CD4-positive, alpha-beta memory T cell (primary cell): Measurements from ENCODE around the gene FAM156B. TPM values are rescaled to one million over a fixed set of nuclear protein-coding genes. Genes with fewer than 3 reads are reported as not detected.
"Not testable (repeated sequence)": the region's sequence is repeated elsewhere in the genome, so short reads cannot be mapped to it uniquely, and the experiment has no call there.

Experiments used
- CTCF ChIA-PET: fragments of 350-600 bp; sonication (Branson Sonifier 250); formaldehyde crosslinking; loops from one replicate; lab custom pipeline; 2021; ENCODE audit warnings: inconsistent platforms; ENCODE audit not compliant: partially characterized antibody; lab: Charles Lee
- POLR2A ChIA-PET: fragments of 350-600 bp; sonication (Branson Sonifier 250); formaldehyde crosslinking; loops from one replicate; lab custom pipeline; 2021; ENCODE audit not compliant: partially characterized antibody; lab: Charles Lee
- DNase-seq, 5 donors: peaks; one replicate each; pipeline versions ENCODE4 v3.0.0 to v3.0.0-alpha.2; 2020 to 2022; ENCODE audit warnings: mixed read lengths in 1 of 5
- H3K27ac ChIP-seq: one replicate; pipeline ENCODE4 v1.7.0; 2013; ENCODE audit warnings: low read depth, low read length
- H3K27me3 ChIP-seq: 2 replicates; pipeline ENCODE4 v1.7.0; 2013; ENCODE audit warnings: mild to moderate bottlenecking, low read length, moderate library complexity; ENCODE audit not compliant: insufficient read depth
- H3K36me3 ChIP-seq: 2 replicates; pipeline ENCODE4 v1.7.0; 2013; ENCODE audit warnings: mild to moderate bottlenecking, low read length, moderate library complexity; ENCODE audit not compliant: insufficient read depth
- H3K4me1 ChIP-seq: 2 replicates; pipeline ENCODE4 v1.7.0; 2013; ENCODE audit warnings: mild to moderate bottlenecking, low read length, moderate library complexity; ENCODE audit not compliant: insufficient read depth
- H3K4me3 ChIP-seq, 2 donors: one replicate each; pipeline ENCODE4 v1.7.0; 2013; ENCODE audit warnings: low read length in 2 of 2, mild to moderate bottlenecking in 1 of 2
- H3K9me3 ChIP-seq, 2 donors: one replicate each; pipeline ENCODE4 v1.7.0; 2013; ENCODE audit warnings: low read length in 2 of 2, control low read depth in 1 of 2; ENCODE audit not compliant: control insufficient read depth in 1 of 2
- H3K27ac Mint-ChIP-seq, 7 donors: one replicate each; pipeline ENCODE4 v1.8.0; 2020 to 2021; ENCODE audit warnings: mixed read lengths in 7 of 7, mild to moderate bottlenecking in 6 of 7, inconsistent platforms in 3 of 7, moderate library complexity in 3 of 7
- H3K27me3 Mint-ChIP-seq, 2 donors: one replicate each; pipeline ENCODE4 v1.8.0; 2020 to 2021; ENCODE audit warnings: mixed read lengths in 2 of 2
- H3K36me3 Mint-ChIP-seq, 2 donors: one replicate each; pipeline ENCODE4 v1.8.0; 2020 to 2021; ENCODE audit warnings: mixed read lengths in 2 of 2, inconsistent platforms in 1 of 2, mild to moderate bottlenecking in 1 of 2
- H3K4me1 Mint-ChIP-seq, 4 donors: one replicate each; pipeline ENCODE4 v1.8.0; 2020 to 2021; ENCODE audit warnings: mixed read lengths in 4 of 4, mild to moderate bottlenecking in 1 of 4
- H3K4me3 Mint-ChIP-seq, 8 donors: one replicate each; pipeline ENCODE4 v1.8.0; 2020 to 2021; ENCODE audit warnings: mixed read lengths in 8 of 8, mild to moderate bottlenecking in 7 of 8, moderate library complexity in 6 of 8, inconsistent platforms in 3 of 8
- H3K9me3 Mint-ChIP-seq, 8 donors: one replicate each; pipeline ENCODE4 v1.8.0; 2020 to 2021; ENCODE audit warnings: mixed read lengths in 8 of 8, mild to moderate bottlenecking in 5 of 8, inconsistent platforms in 3 of 8, moderate library complexity in 1 of 8
- intact Hi-C: fragments of 100-400 bp; cut with micrococcal nuclease; formaldehyde crosslinking; loops from one replicate; pipeline ENCODE4 v1.15.1; 2023
- polyA plus RNA-seq, 2 donors: library from polyadenylated mRNA; unstranded; fragments of 300-500 nt; fragmentation: Illumina TruSeq; gene quantifications; one replicate each; pipeline ENCODE4 v1.2.3, GENCODE V29; 2021
- total RNA-seq, 2 experiments: library from RNA; stranded (reverse); gene quantifications; one replicate each; pipeline ENCODE4 v1.2.3, GENCODE V29; 2021

The FAM156B gene, protein sequence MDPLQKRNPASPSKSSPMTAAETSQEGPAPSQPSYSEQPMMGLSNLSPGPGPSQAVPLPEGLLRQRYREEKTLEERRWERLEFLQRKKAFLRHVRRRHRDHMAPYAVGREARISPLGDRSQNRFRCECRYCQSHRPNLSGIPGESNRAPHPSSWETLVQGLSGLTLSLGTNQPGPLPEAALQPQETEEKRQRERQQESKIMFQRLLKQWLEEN
- 1 to 10 TPM; 4.9 to 6.9 TPM for total RNA-seq
- 10 to 100 TPM in 1 of 2 donors, 1 to 10 TPM in 1; 2.8 to 11.2 TPM for polyA plus RNA-seq

DNA sequence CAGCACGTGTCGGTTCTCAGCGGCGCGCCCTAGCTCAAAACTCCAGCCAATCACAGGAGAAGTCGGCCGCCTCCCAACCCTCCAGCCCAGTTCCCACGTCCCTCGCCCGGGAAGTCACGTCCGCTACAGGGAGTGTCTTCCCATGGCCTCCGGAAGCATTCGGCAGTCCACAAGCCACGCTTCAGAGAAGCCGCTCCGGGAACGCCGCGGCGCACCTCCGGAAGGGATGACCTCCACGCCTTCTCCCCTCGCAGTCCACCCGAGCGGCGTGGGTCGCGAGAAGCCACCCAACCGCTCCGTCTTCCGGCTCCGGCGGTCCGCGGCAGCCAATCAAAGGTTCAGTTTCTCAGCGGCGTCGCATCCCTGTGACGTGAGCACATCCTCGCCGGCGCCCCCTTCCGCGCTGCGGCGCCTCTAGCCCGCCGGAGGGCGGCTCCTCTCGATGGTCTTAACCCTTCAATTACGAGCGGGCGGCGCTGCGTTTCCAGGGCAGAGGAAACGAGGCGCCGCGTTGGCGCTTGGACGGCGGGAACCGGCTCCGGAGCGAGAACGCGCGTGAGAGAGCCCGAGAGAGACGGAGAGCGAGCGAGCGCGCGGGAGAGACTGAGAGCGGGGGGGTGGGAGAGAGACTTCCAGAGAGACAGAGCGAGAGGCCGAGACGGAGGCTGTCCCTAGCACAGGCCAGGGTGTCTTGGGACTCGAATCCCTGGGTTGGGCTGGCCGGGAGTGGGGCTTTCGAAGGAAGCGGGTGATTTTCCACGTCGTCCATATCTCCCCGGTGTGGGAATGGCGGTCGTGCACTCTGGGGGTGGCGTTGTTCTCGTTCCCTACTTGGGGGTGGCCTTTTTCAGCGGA is at the start of gene FAM156B:
Gene FAM156B (plus strand): TSS at position 476 of the 855 bp plus-strand sequence. CDS start 9,896 bp downstream, outside the sequence.
- H3K36me3 Mint-ChIP-seq, H3K4me1 ChIP-seq, H3K9me3 ChIP-seq, H3K27ac Mint-ChIP-seq, DNase-seq, H3K9me3 Mint-ChIP-seq, H3K4me3 Mint-ChIP-seq, H3K27me3 ChIP-seq, H3K4me1 Mint-ChIP-seq, H3K27me3 Mint-ChIP-seq, H3K36me3 ChIP-seq, H3K4me3 ChIP-seq, POLR2A ChIA-PET, H3K27ac ChIP-seq, CTCF ChIA-PET, intact Hi-C loops: not testable (repeated sequence)

DNA sequence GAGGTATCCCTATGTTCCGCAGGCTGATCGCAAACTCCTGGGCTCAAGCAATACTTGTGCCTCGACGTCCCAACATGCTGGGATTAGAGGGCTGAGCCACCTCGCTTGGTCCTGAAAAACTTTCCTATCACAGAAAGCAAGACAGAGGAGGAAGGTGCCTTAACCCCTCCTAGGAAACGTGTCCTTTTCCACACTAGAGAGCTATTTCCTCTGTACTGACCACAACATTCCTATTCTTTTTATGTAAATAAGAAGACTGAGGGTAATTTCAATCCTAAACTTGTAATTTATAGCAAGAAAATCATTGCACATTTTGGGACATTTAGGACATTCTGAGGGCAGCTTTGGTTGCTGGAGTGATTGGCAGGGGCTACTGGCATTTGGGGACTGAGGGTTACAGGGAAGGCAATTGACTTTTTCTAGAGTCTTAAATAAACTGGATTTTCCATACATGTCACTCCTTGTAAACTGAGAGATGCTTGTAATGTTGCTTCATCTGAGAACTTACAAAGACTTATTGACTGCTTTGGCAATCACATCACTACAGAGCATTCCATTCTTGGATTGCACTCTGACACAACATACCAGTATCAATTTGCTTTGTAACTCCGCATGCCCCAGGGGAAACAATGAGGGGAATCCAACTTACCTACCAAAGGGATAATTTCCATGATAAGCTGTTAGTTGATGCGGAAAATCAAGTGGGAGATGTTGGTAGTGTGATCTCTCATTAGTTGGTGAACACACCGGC is 44.8 kb upstream of the FAM156B start:
- H3K27me3 Mint-ChIP-seq = peaks cover 6 to 7% of the 10 kb centered on the region in 2 donors
- POLR2A ChIA-PET = no interaction called here
- H3K9me3 Mint-ChIP-seq = no peaks in the 10 kb centered on the region

DNA sequence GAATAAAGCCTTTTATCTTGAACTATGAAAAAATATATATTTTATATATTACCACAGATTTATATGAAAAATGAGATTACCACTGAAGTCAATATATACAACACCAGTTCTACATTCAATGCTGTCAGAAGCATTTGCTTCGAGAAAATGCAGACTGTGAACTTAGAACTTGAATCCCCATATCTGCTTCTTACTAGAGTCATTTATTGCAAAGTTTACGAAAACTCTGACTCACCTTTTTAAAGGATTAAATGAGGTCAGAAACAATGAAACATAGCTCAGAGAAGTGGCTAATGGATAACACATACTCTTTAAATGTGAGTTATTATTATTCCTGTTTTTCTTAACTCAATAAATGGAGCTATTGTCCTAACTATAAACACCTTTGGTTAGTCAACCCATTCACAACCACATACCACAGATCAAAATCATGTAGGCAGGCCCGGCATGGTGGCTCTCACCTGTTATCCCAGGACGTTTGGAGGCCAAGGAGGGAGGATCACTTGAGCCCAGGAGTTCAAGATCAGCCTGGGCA is 40.1 kb upstream of the FAM156B start:
- H3K27me3 Mint-ChIP-seq, POLR2A ChIA-PET, H3K9me3 ChIP-seq, H3K36me3 Mint-ChIP-seq, intact Hi-C loops, H3K9me3 Mint-ChIP-seq, H3K4me3 Mint-ChIP-seq, DNase-seq, H3K27ac Mint-ChIP-seq, H3K27me3 ChIP-seq, H3K4me1 Mint-ChIP-seq, H3K4me1 ChIP-seq, H3K4me3 ChIP-seq, H3K27ac ChIP-seq, H3K36me3 ChIP-seq: not testable (repeated sequence)
- CTCF ChIA-PET = interaction anchor here (1.1 kb wide), 1 partner anchor 10 kb away, joined by 3 read pairs; no protein-coding TSS in a partner anchor

More for the DNA sequence above, 44.8 kb upstream of the FAM156B start:
- DNase-seq = no peak
- CTCF ChIA-PET = no interaction called here
- Histone ChIP-seq H3K27ac (no peak overlapping the region), H3K27me3 (no peaks in the 10 kb centered on the region), H3K4me3 (no peak overlapping the region), H3K9me3 (no peaks in the 10 kb centered on the region), H3K4me1 (no peaks in the 10 kb centered on the region), H3K36me3 (no peaks in the 10 kb centered on the region)
- intact Hi-C loops = no loop called here
- no peak overlapping the region for H3K4me3 Mint-ChIP-seq
- H3K27ac Mint-ChIP-seq = no peak overlapping the region
- no peaks in the 10 kb centered on the region for H3K36me3 Mint-ChIP-seq
- no peaks in the 10 kb centered on the region for H3K4me1 Mint-ChIP-seq

GRCh38 chrX:52865343-52865998 is 31.7 kb upstream of the FAM156B start:
- Histone ChIP-seq H3K27ac (no peak overlapping the region), H3K9me3 (no peaks in the 10 kb centered on the region), H3K36me3 (no peaks in the 10 kb centered on the region), H3K27me3 (no peaks in the 10 kb centered on the region), H3K4me1 (no peaks in the 10 kb centered on the region), H3K4me3 (no peak overlapping the region)
- no peak overlapping the region for H3K4me3 Mint-ChIP-seq
- H3K27ac Mint-ChIP-seq = no peak overlapping the region
- intact Hi-C loops = no loop called here
- H3K27me3 Mint-ChIP-seq = peaks cover 0 to 6% of the 10 kb centered on the region in 2 donors
- ChIA-PET CTCF (no interaction called here), POLR2A (no interaction called here)
- H3K4me1 Mint-ChIP-seq = no peaks in the 10 kb centered on the region
- no peak for DNase-seq
- no peaks in the 10 kb centered on the region for H3K36me3 Mint-ChIP-seq
- H3K9me3 Mint-ChIP-seq = no peaks in the 10 kb centered on the region

- Histone ChIP-seq H3K9me3 (no peaks in the 10 kb centered on the region), H3K4me1 (no peaks in the 10 kb centered on the region), H3K36me3 (no peaks in the 10 kb centered on the region), H3K4me3 (no peak within 1 kb of the TSS), H3K27me3 (no peaks in the 10 kb centered on the region), H3K27ac (no peak within 1 kb of the TSS)
- intact Hi-C loops = no loop called here
- POLR2A ChIA-PET = no interaction called here
- Mint-ChIP-seq H3K27ac (no peak within 1 kb of the TSS), H3K4me3 (no peak within 1 kb of the TSS), H3K27me3 (peaks cover 0 to 3% of the 10 kb centered on the region in 2 donors), H3K36me3 (no peaks in the 10 kb centered on the region), H3K4me1 (no peaks in the 10 kb centered on the region), H3K9me3 (no peaks in the 10 kb centered on the region)
- CTCF ChIA-PET = no interaction called here
- no peak for DNase-seq
Observed at GRCh38 chrX:52867610-52868348, 29.4 kb upstream of the FAM156B start, which contains the start of gene XAGE3. Gene XAGE3 (minus strand): TSS chrX:52868083. CDS start chrX:52867133, 950 bp downstream.

GRCh38 chrX:52870046-52870445 is 27.1 kb upstream of the FAM156B start:
- Histone ChIP-seq H3K27ac (no peak overlapping the region), H3K4me1 (no peaks in the 10 kb centered on the region), H3K4me3 (no peak overlapping the region), H3K9me3 (no peaks in the 10 kb centered on the region), H3K27me3 (no peaks in the 10 kb centered on the region), H3K36me3 (no peaks in the 10 kb centered on the region)
- Mint-ChIP-seq H3K4me3 (no peak overlapping the region), H3K9me3 (no peaks in the 10 kb centered on the region), H3K27ac (no peak overlapping the region), H3K4me1 (no peaks in the 10 kb centered on the region), H3K27me3 (peaks cover 2 to 3% of the 10 kb centered on the region in 2 donors), H3K36me3 (no peaks in the 10 kb centered on the region)
- DNase-seq = no peak
- POLR2A ChIA-PET = no interaction called here
- intact Hi-C loops = no loop called here
- CTCF ChIA-PET = no interaction called here
